GM12801 (cell line): ENCODE results near the gene MEGF8.

Experiments used
- TF ChIP-seq, protein P1 (sequence below): IDR thresholded peaks from one replicate; pipeline ENCODE4 v1.5.1; 2011; ENCODE audit warnings: control low read depth; ENCODE audit not compliant: insufficient read length; ENCODE audit errors: extremely low read depth

MEGF8 gene

GRCh38 chr19:42279902-42280814 is 45.3 kb upstream of the MEGF8 start:
- TF ChIP-seq, protein P1, sequence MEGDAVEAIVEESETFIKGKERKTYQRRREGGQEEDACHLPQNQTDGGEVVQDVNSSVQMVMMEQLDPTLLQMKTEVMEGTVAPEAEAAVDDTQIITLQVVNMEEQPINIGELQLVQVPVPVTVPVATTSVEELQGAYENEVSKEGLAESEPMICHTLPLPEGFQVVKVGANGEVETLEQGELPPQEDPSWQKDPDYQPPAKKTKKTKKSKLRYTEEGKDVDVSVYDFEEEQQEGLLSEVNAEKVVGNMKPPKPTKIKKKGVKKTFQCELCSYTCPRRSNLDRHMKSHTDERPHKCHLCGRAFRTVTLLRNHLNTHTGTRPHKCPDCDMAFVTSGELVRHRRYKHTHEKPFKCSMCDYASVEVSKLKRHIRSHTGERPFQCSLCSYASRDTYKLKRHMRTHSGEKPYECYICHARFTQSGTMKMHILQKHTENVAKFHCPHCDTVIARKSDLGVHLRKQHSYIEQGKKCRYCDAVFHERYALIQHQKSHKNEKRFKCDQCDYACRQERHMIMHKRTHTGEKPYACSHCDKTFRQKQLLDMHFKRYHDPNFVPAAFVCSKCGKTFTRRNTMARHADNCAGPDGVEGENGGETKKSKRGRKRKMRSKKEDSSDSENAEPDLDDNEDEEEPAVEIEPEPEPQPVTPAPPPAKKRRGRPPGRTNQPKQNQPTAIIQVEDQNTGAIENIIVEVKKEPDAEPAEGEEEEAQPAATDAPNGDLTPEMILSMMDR, result no peak

GRCh38 chr19:42280815-42281145 is 44.7 kb upstream of the MEGF8 start:
- TF ChIP-seq, protein P1, result no peak

GRCh38 chr19:42281146-42281826 is 44.1 kb upstream of the MEGF8 start:
- TF ChIP-seq, protein P1, result no peak

- TF ChIP-seq, protein P1, result no peak
Observed at GRCh38 chr19:42281827-42282762, 43.3 kb upstream of the MEGF8 start.

- TF ChIP-seq, protein P1, result no peak
Observed at GRCh38 chr19:42282819-42283187, 42.6 kb upstream of the MEGF8 start.

DNA sequence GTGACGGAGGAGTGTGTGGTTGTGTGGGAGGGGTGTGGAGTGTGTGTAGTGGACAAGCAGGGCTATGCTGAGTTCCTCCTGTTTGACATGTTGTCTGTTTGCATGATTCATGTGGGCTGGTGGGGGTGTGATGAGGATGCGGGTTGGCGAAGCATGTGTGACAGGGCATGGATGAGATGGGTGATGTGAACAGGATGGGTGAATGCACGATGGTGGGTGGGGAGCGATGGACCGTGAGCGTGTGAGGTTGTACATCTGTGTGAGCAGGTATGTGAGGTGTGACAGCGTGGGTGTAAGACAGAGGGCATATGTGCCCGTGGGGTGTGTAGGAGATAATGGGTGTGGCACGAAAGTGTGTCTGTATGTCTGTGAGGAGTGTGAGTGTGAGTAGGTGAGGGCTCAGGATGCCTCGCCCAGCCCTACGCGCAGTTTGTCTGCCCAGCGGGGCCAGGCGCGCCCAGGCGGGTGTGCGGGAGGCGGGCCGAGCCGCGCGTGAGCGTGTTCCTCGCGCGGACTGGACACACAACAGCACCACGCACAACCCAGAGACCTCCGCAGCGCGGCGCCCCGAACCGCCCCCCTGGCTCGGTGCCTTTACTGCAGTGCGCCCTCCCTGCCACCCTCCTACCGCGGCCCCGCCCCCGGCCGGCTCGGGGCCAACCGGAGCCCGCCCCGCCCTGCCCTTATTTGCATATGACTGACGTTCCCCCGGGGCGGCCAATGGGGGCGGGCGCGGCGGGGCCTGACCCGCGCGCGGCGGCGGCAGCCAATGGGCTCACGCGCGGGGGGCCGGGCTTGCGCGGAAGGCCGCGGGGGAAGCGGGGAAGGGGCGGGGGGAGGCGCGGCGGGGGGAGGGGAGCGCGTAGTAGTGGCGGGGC is 42.0 kb upstream of the MEGF8 start:
- TF ChIP-seq, protein P1, result no peak
